ENCODE results near the gene FNDC10.

Gene FNDC10

DNA sequence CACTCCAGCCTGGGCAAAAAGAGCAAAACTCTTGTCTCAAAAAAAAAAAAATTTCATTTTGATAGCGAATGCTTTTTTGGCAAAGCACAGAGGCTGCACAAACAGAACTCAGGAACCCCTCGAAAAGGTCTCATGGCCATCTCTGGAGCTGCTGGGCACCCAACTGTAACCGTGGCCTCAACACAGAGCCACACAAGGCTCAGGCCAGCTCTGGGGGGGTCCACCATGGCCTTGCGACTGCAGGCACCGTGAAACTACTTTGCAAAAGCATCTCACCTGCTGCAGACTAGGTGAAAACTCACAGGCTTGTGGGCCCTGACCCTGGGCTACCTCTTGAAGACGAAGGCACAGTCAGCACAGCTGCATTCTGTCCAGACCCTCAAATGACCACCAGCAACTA is 43.4 kb downstream of the FNDC10 start:
- TF ChIP-seq, protein P1, sequence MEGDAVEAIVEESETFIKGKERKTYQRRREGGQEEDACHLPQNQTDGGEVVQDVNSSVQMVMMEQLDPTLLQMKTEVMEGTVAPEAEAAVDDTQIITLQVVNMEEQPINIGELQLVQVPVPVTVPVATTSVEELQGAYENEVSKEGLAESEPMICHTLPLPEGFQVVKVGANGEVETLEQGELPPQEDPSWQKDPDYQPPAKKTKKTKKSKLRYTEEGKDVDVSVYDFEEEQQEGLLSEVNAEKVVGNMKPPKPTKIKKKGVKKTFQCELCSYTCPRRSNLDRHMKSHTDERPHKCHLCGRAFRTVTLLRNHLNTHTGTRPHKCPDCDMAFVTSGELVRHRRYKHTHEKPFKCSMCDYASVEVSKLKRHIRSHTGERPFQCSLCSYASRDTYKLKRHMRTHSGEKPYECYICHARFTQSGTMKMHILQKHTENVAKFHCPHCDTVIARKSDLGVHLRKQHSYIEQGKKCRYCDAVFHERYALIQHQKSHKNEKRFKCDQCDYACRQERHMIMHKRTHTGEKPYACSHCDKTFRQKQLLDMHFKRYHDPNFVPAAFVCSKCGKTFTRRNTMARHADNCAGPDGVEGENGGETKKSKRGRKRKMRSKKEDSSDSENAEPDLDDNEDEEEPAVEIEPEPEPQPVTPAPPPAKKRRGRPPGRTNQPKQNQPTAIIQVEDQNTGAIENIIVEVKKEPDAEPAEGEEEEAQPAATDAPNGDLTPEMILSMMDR (IDR thresholded peaks at IDR 0.05; ENCODE audit: control insufficient read depth, extremely low read depth, insufficient read depth), result no peak
- no peak overlapping the region for H3K4me3 ChIP-seq (ENCODE audit: low read depth, low read length)
- DNase-seq (ENCODE audit: low read depth), result no peak

DNA sequence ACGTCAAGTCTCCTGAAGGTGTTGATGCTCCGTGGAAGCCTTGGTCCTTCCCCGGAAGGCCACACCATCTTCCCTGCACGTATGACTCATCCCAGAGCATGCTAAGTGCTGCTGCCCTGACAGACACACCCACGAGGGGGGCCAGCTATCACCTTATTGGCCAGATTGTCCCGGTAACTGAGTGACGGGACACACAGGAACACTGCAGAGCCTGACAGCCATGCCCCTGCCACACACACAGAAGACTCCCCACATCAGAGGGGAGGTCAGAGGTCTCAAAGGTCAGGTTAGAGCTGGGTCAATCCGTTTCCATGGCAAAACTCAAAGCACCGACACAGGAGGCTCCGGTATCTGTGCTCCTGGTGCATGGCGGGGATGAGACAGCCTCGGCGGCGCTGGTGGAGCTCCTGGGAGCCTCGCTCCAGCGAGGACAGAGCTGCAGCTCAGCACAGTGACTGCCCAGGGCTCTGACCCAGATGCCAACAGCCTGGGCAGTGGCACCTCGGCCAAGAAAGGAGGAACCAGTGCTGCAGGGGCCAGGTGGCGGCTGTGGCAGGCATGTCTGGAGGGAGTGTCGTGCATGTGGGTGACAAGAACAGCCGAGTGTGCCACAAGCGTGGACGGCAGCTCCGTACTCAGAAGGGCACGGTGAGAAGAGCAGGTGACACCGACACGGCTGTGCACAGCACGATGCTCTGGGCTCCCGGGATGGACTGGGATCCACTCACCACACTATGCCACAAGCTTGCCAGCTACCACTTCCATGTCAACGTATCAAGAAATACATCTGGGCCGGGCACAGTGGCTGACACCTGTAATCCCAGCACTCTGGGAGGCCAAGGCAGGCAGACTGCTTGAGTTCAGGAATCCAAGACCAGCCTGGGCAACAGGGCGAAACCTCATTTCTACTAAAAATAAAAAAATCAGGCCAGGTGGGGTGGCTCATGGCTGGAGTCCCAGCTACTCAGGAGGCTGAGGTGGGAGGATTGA is 44.7 kb downstream of the FNDC10 start:
- H3K4me3 ChIP-seq (ENCODE audit: low read depth, low read length), result no peak overlapping the region
- TF ChIP-seq, protein P1 (IDR thresholded peaks at IDR 0.05; ENCODE audit: control insufficient read depth, extremely low read depth, insufficient read depth), result no peak
- DNase-seq (ENCODE audit: low read depth), result no peak

DNA sequence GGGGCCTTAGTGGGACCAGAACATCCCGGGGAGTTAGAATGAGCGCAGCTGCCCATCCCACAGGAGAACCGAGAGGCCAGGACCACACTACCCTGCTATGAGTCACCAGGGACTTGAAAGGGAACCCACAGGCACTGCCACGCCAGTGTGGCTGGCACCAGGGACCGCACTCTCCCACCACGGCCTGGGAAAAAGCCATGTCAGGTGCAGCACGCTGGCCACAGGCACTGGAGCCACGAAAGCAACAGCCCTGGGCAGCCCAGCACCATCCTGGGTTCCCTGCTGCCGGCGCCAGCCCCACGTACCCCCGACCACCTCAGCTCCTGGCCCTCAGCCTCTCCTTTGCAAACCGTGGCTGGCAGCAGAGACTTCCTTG is 45.4 kb downstream of the FNDC10 start:
- DNase-seq (ENCODE audit: low read depth), result no peak
- no peak overlapping the region for H3K4me3 ChIP-seq (ENCODE audit: low read depth, low read length)
- TF ChIP-seq, protein P1 (IDR thresholded peaks at IDR 0.05; ENCODE audit: control insufficient read depth, extremely low read depth, insufficient read depth), result no peak

DNA sequence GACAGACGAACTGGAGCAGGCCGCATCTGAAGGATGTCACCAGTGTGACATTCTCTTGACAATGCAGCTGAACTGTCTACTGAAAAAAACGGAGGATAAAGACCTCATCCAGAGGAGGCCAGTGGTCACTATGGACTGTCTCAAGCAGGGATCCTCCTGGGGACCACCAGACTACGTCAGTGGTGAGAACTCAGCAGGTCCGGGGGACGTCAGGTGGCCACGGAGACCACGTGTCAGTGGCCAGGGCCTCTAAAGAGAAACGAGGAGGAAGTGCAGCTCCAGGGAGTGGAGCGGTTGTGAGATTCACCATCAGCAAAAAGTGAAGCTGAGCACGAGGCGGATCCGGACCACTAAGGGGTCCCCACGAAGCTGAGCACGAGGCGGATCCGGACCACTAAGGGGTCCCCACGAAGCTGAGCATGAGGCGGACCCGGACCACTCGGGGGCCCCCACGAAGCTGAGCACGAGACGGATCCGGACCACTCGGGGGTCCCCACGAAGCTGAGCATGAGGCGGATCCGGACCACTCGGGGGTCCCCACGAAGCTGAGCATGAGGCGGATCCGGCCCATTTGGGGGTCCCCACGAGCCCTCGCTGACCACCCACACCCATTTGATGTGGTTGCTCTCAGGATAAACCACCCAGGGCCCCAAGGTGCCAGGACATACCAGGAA is 46.0 kb downstream of the FNDC10 start:
- no peak for DNase-seq (ENCODE audit: low read depth)
- TF ChIP-seq, protein P1 (IDR thresholded peaks at IDR 0.05; ENCODE audit: control insufficient read depth, extremely low read depth, insufficient read depth), result no peak
- H3K4me3 ChIP-seq (ENCODE audit: low read depth, low read length), result no peak overlapping the region

DNA sequence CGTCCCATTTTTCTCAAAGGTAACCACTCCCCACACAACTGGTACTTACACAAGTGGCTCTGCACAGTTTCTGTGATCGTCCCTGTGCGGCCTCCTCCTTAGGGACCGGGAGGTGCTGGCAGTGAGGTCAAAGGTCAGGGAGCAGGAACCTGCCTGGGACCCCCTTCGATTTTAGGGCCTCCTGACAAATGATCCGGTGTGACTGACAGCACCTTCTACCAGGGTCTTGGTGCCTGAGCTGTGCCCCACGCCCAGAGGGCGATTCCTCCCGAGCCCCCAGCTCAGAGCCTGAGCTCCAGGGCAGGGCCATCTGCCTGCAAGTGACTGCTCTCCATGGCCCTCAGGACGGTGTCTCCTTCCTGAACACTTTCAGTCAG is 47.7 kb downstream of the FNDC10 start:
- DNase-seq (ENCODE audit: low read depth), result no peak
- TF ChIP-seq, protein P1 (IDR thresholded peaks at IDR 0.05; ENCODE audit: control insufficient read depth, extremely low read depth, insufficient read depth), result no peak

DNA sequence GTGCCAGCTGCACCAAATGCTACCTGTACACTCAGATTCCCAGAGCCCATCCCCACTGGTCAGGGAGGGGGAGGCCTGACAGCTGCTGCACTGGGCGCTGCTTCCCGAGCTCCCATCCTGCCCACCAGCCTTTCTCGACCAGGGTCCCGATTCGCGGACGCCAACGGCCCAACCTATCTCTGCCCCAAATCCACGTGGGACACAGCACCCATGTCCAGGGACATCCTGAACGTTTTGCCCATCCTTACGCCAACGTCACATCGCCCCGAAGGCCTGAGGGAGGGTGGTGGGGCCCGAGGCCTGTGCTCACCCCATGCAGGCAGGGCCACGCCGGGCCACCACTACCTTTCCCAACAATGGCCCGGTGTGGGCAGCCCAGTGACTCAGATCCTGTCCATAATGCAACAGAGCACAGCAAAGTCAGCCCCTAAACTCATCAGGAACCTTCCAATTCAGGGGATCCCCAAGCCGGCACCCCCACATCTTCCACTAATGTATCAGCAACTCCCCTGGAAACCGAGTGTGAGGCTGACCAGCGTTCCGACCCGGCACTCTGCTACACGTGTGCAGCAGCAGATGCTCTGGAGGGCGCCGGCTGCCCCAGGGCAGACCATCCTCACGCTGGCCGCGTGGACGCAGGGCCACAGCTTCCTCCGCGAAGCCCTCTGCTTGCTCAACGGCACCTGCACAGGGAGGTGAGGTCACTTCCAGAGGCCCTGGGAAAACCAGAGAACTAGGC is 48.2 kb downstream of the FNDC10 start:
- no peak for DNase-seq (ENCODE audit: low read depth)
- no peak overlapping the region for H3K4me3 ChIP-seq (ENCODE audit: low read depth, low read length)
- TF ChIP-seq, protein P1 (IDR thresholded peaks at IDR 0.05; ENCODE audit: control insufficient read depth, extremely low read depth, insufficient read depth), result no peak

More for the DNA sequence above, 47.7 kb downstream of the FNDC10 start:
- H3K4me3 ChIP-seq (ENCODE audit: low read depth, low read length), result no peak overlapping the region

Data from LNCaP clone FGC (cell line).